Thoracic aorta endothelial cell (primary cell): Measurements from ENCODE around the gene EIF2S1. TPM values are rescaled to one million over a fixed set of nuclear protein-coding genes. Genes with fewer than 3 reads are reported as not detected.

ENCODE experiments used
- small RNA-seq: library from RNA; depleted of rRNA; stranded (forward); fragments of <200 nt; gene quantifications from one replicate; pipeline ENCODE3, GENCODE V24; 2012
- total RNA-seq: library from RNA; depleted of rRNA; stranded (reverse); fragments of >200 nt; gene quantifications from 2 replicates; pipeline ENCODE4 v1.2.3, GENCODE V29; 2012

EIF2S1 gene
- 227 and 310 TPM in 2 replicates for total RNA-seq

DNA sequence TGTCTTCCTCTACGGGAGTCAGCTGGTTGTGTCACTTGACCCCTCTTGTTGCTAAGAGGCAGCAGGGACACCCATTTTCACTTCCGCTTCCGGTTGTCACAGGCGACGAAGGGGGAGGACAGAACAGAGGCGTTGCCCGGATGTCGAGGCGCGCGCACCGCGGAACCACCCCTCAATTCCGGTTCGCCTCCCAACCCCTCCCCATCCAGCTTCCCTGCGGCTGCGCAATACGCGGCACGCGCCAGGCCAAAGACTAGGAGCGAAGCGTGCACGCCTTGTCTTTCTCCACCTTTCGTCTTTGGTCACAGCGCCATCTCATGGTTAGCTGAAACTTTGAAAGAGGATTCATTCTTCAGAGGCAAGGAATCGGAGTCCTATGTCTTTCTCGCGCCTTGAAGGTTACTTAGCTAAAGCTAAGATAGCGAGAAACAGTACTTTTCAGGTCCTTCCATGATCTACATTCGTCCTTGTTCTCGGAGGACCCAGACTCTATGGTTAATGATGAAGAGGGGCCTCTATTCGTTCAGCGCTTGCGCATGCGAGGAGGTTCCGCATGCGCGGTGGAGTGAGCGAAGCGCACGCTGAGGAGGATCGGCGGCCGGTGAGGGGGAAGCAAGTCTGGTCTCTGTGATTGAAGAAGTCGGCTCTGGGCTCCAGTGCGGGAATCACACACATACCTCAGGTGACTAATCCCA, at the start of gene EIF2S1, which contains the start of gene ATP6V1D:
TSS of gene EIF2S1 (plus strand) at position 554 of the 695 bp plus-strand sequence. CDS start 4,440 bp downstream, outside the sequence.
TSS of gene ATP6V1D (minus strand) at position 30 of the 695 bp plus-strand sequence. CDS start 106 bp downstream, outside the sequence.

DNA sequence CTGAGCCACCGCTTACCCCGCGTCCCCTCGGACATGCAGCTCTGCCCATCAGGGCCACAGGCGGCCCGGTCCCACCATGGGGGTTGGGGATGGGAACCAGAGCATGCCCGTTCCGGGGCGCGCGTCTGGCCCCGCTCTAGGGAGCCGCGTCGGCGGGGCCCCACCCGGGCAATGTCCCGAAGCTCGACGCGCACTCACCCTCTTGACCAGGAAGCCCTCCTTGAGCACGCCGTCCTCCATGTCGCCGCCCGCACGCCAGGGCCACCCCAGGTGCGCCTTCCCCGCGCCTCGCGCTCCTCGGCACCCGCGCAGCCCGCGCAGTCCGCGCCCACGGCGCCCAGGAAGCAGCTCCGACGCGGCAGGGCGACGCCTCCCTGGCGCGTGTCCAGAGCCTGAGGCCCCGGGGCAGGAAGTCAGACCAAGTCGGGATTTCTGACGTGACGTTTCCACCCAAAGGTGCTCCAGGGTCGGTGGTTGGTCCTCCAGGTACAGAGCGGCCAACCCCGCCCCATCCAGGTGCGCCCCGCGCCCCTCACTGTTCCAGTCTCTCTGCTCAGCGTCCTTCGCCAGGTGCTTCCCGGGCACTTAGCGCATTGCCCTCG, 51.8 kb downstream of the EIF2S1 start, which contains the start of gene PLEK2:
TSS of gene PLEK2 (minus strand) at position 346 of the 602 bp plus-strand sequence. CDS start at position 240, 106 bp downstream.

Small RNAs within 50 kb of the gene (small RNA-seq; reads per million reads assigned to genes)
- not detected for gene RF00019

Other genes starting within 250 kb of the EIF2S1 start
- gene GARIN2, start 170.9 kb upstream of the EIF2S1 start, total RNA-seq: not detected in 2 replicates
- gene PALS1, start 118.9 kb upstream of the EIF2S1 start, total RNA-seq: 38.1 and 39.4 TPM in 2 replicates
- gene ATP6V1D, start 524 bp upstream of the EIF2S1 start, total RNA-seq: 95.1 and 127 TPM in 2 replicates
- gene PLEK2, start 51.8 kb downstream of the EIF2S1 start, total RNA-seq: 10.1 and 11.1 TPM in 2 replicates
- under 0.01 and 0.07 TPM in 2 replicates for gene TMEM229B, start 128.4 kb downstream of the EIF2S1 start, total RNA-seq
- gene PLEKHH1, start 173.0 kb downstream of the EIF2S1 start, total RNA-seq: 0.65 and 1.1 TPM in 2 replicates
- 10.6 and 11.8 TPM in 2 replicates for gene PIGH, start 239.9 kb downstream of the EIF2S1 start, total RNA-seq